ENCODE data around the gene UQCC2.

UQCC2 gene

DNA sequence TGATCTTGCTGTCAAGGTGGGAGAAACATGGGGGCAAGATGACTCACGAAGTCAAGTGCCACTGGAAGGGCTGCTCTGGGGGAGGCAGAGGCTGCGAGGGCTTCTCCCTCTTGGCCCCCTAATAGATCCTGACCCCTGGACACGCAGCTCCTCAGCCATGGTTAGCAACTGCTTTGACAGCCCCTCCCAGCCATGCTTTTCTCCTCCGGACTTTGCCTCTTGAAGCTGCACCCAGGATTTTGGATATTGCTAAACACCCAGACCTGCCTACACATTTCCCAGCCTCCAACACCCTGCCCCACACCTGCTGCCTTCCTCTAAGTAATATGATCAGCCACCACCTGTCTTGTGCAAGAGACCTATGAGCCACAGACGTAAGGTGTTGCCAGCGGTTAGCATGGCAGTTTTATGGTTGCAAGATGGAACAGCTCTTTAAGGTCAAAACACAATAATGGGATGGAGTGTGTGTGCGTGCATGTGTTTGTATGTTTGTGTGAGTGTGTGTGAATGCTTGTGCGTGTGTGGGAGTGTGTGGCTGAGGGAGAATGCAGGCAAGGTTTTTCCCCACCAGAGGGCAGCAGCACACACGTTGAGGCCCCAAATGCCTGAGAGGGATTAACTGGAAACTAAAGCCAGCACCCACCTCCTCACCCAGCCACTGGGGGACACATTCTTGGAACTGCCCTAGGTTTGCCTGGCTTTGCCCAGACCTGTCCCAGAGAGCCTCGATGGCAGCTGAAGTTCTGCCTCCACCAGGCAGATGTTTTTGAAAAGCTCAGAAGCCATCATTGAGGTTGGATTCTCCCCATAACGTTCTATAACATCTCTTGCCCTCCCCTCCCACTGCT lies 32.7 kb upstream of the UQCC2 start:
- DNase-seq, result peak; percentile 54

- no peak for DNase-seq
Measured at GRCh38 chr6:33742837-33743236, 31.3 kb upstream of the UQCC2 start.

DNA sequence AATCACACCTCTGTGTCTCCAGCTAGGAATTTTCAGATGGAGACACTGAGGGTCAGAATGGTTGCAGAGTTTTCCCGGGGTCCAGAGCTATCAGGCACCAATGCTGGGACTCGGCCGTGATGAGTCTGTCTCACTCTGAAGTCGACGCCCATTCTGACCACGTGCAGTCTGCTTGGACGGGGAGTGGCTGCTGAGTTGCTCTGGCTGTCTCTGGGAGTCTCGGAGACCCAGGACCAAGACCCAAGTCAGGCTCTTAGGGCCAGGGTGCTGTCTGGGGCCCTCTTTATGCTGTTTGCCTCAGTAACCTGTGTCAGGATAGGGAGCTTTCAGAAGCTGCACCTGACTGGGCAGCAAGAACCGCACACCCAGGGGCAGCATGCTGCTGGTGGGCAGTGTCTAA lies 30.6 kb upstream of the UQCC2 start:
- DNase-seq, result no peak

- DNase-seq, result no peak
Measured at GRCh38 chr6:33740794-33741193, 29.3 kb upstream of the UQCC2 start.

DNA sequence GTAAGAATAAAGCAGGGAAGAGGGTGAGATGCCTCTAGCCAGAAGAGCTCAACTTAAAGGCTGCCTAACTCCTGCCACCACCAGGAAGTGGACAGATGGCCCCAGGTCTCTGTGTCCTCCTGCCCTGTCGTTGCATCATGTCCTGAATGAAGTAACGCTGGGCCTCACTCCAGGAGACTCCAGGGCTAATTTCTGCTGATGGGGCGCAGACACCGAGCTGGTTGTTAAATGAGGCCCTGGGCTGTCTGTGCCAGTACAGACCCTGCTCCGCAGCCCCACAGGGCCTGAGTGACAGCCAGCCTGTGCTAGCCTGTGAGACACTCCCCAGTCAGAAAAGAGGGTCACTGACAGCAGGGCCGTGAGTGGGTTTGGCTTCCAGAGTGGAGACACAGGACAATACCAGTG lies 28.7 kb upstream of the UQCC2 start:
- DNase-seq, result no peak

GRCh38 chr6:33739571-33739970 lies 28.1 kb upstream of the UQCC2 start:
- no peak for DNase-seq

DNA sequence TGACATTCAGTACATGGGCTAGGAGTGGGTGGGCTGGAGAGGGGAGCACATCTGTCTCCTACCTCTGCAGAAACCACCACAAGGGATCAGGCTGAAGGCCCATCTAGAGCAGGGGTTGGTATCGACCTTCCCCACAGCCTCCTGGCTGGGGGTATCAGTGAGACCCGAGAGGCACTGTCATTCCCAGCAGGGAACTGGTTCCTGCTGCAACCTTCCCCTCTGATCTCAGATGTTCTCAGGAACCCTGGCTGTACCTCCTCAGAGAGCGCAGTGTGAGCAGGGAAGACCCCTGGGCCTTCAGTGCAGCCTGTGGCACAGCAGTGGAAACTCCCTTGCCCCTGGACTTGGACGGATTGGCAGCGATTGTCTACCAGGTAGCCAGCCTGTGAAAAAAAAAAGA lies 27.4 kb upstream of the UQCC2 start:
- DNase-seq, result no peak

GRCh38 chr6:33738153-33738552 lies 26.7 kb upstream of the UQCC2 start:
- DNase-seq, result no peak

- DNase-seq, result no peak
Measured at GRCh38 chr6:33737267-33738026, 25.9 kb upstream of the UQCC2 start.

- no peak for DNase-seq
Measured at GRCh38 chr6:33735216-33735615, 23.7 kb upstream of the UQCC2 start.

GRCh38 chr6:33733709-33734007 lies 22.2 kb upstream of the UQCC2 start:
- no peak for DNase-seq

- DNase-seq, result no peak
Measured at GRCh38 chr6:33732817-33733708, 21.6 kb upstream of the UQCC2 start.

- no peak for DNase-seq
Measured at GRCh38 chr6:33732385-33732784, 20.9 kb upstream of the UQCC2 start.

GRCh38 chr6:33731751-33732282 lies 20.3 kb upstream of the UQCC2 start:
- no peak for DNase-seq

- no peak for DNase-seq
Measured at GRCh38 chr6:33731035-33731434, 19.5 kb upstream of the UQCC2 start.

- DNase-seq, result no peak
Measured at GRCh38 chr6:33730611-33731010, 19.1 kb upstream of the UQCC2 start.

GRCh38 chr6:33729059-33729458 lies 17.6 kb upstream of the UQCC2 start:
- no peak for DNase-seq

- DNase-seq, result no peak
Measured at GRCh38 chr6:33728438-33728837, 16.9 kb upstream of the UQCC2 start.

DNA sequence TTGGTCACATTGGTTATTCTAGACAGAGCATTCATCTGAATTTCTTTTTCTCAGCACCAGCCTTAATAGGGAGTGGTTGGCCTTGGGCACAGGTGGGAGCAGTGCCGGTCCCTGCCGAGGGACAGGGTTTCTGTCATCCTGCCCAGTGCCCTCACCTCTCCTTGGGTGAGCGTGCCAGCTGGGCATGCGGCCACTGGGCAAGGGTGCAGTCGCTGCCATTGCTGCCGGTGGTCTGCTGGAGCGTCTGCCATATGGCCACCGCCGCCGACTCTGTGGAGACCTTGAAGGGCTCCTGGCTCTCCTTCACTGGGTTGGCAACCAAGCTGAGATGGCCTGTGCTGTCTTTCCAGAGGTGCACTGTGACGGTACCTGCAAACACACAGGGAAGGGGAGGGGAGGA lies 16.4 kb upstream of the UQCC2 start:
- no peak for DNase-seq

DNA sequence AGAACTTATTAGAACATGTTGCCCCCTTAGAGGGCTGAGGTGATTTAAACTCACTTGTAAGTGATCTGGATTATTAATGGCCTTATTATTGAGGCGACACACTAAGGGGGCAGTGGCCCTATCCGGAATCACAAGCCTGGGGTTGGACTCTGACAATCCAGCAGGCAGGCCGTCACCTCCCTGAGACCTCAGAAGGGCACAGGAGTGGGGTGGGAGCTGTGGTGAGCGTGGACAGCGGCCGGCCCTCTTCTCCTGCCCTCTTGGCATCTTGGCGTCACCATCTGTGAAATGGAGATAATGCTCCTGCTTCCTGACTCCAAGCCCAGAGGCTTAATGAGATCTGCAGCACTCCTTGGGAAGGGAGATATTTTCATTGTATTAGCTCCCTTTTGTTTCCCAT lies 15.6 kb upstream of the UQCC2 start:
- DNase-seq, result no peak

GRCh38 chr6:33726696-33727095 lies 15.2 kb upstream of the UQCC2 start:
- no peak for DNase-seq

DNA sequence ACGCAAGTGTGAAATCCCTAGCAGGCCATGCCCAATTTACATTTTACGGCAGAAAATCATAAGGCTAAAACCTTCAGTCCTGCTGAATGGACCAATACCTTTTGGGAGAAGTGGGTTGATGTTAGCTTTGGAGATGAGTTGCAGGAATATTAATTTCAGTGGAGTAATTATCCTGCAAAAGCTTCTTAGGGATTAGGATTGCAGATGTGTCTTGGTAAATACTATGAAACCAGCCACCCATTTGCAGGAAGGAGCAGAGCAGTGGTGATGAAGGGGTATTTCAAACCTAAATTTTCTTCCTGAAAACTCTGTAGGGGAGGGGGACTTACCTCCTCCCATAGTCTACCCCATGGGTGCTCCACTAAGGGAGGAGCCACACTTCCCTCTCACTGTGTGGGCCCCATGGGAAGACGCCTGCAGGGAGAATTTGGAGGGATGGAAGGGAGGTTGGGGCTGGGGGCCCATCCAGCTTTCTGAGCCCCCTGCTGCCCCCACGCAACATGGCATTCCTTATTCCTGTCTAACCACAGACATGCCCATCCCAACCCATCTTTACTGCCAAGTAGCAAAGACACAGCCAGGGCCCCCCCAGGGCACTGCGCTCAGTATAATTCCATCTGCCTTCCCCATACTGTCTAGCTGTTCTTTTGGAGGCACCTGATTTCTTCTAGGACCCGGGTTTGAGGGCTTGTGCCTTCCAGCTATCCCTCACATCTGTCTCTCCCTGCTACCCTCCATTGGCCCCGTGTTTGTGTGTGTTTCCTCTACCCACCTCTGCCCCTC lies 14.6 kb upstream of the UQCC2 start:
- DNase-seq, result no peak
